HCT116 (cell line): ENCODE measurements around the gene SH3YL1. TPM values are rescaled to one million over a fixed set of nuclear protein-coding genes. Genes with fewer than 3 reads are reported as not detected.

ENCODE experiments used
- ATAC-seq: fragments of 200-7000 bp; cut with Tn5 transposase; 2 replicates; pipeline ENCODE4 v1.9.1; 2020; ENCODE audit warnings: mild to moderate bottlenecking, moderate library complexity
- BruUV-seq: library from RNA; stranded (reverse); fragments of 400-500 nt; replicated peaks from 2 replicates; lab custom pipeline; 2021; lab: Mats Ljungman, UMichigan
- CTCF ChIA-PET: fragments of 300-600 bp; sonication (Branson Sonifier 250); formaldehyde crosslinking; loops from one replicate; lab custom pipeline; 2021; ENCODE audit warnings: antibody characterized with exemption; lab: Charles Lee
- POLR2A ChIA-PET: fragments of 300-600, 350-600 bp; sonication (Branson Sonifier 250); formaldehyde crosslinking; loops from one replicate; lab custom pipeline; 2021; ENCODE audit warnings: antibody characterized with exemption; lab: Charles Lee
- RAD21 ChIA-PET, 2 experiments: fragments of 300-600 bp; sonication (Branson Sonifier 250); formaldehyde crosslinking; loops; one replicate each; lab custom pipeline; 2023; ENCODE audit warnings: low total read pairs in 2 of 2; ENCODE audit not compliant: uncharacterized antibody in 2 of 2, unreplicated experiment in 2 of 2, low non-redundant PET in 1 of 2; lab: Charles Lee
- DNase-seq: peaks from one replicate; pipeline ENCODE4 v3.0.0-alpha.2; 2010; ENCODE audit warnings: low read depth, low spot score
- H2AFZ ChIP-seq: fragments of 200-600 bp; shearing (Covaris generic), sonication (generic); 2 replicates; pipeline ENCODE4 v1.6.1; 2017; ENCODE audit warnings: low read depth, mixed run types, mixed read lengths, antibody characterized with exemption, low read length; ENCODE audit not compliant: poor library complexity, severe bottlenecking
- H3K27ac ChIP-seq: 2 replicates; pipeline ENCODE4 v1.5.1; 2012; ENCODE audit warnings: low read depth, low read length
- H3K27me3 ChIP-seq: fragments of 200-600 bp; sonication (generic); 2 replicates; pipeline ENCODE4 v1.6.1; 2016; ENCODE audit warnings: mixed run types, low read length, mixed read lengths; ENCODE audit not compliant: insufficient read depth
- H3K36me3 ChIP-seq, 2 experiments: fragments of 200-500 bp in 1 of 2; fragments of 200-600 bp in 1 of 2; sonication (Bioruptor generic) in 1 of 2; sonication (generic) in 1 of 2; 2 replicates each; pipeline versions ENCODE4 v1.5.1 to v1.6.1; 2014 to 2016; ENCODE audit warnings: low read length in 2 of 2, inconsistent platforms in 1 of 2, mixed read lengths in 1 of 2, mixed run types in 1 of 2; ENCODE audit not compliant: insufficient read depth in 2 of 2, control insufficient read depth in 1 of 2
- H3K4me1 ChIP-seq, 2 experiments: fragments of 200-600 bp in 1 of 2; sonication (generic) in 1 of 2; 2 replicates each; pipeline versions ENCODE4 v1.5.1 to v1.6.1; 2012 to 2017; ENCODE audit warnings: low read length in 2 of 2, inconsistent platforms in 1 of 2, mild to moderate bottlenecking in 1 of 2, mixed read lengths in 1 of 2, mixed run types in 1 of 2, moderate library complexity in 1 of 2; ENCODE audit not compliant: insufficient read depth in 2 of 2, control insufficient read depth in 1 of 2
- H3K4me2 ChIP-seq: fragments of 200-600 bp; sonication (generic); 2 replicates; pipeline ENCODE4 v1.6.1; 2017; ENCODE audit warnings: mixed run types, low read length, mixed read lengths
- H3K4me3 ChIP-seq, 2 experiments: fragments of 200-600 bp in 1 of 2; sonication (generic) in 1 of 2; replicated peaks in 1 of 2; 2 replicates each; pipeline ENCODE4 v1.5.1; 2011 to 2016; ENCODE audit warnings: low read length in 2 of 2, control low read depth in 1 of 2, low read depth in 1 of 2, mild to moderate bottlenecking in 1 of 2, mixed read lengths in 1 of 2, mixed run types in 1 of 2
- H3K79me2 ChIP-seq: fragments of 200-600 bp; sonication (generic); 2 replicates; pipeline ENCODE4 v1.6.1; 2017; ENCODE audit warnings: mild to moderate bottlenecking, mixed run types, low read length, moderate library complexity, mixed read lengths; ENCODE audit not compliant: insufficient read depth
- H3K9ac ChIP-seq: fragments of 200-600 bp; sonication (generic); 2 replicates; pipeline ENCODE4 v1.6.1; 2016; ENCODE audit warnings: low read length, mixed read lengths
- H3K9me2 ChIP-seq: fragments of 200-600 bp; sonication (generic), shearing (Covaris generic); 2 replicates; pipeline ENCODE4 v1.6.1; 2017; ENCODE audit warnings: mixed run types, mild to moderate bottlenecking, moderate library complexity; ENCODE audit not compliant: insufficient read depth
- H3K9me3 ChIP-seq, 2 experiments: fragments of 200-500 bp in 1 of 2; fragments of 200-600 bp in 1 of 2; sonication (Bioruptor generic) in 1 of 2; sonication (generic) in 1 of 2; 2 replicates each; pipeline ENCODE4 v1.6.1; 2014 to 2017; ENCODE audit warnings: low read length in 2 of 2, mixed read lengths in 2 of 2, inconsistent platforms in 1 of 2, low read depth in 1 of 2, mild to moderate bottlenecking in 1 of 2, mixed run types in 1 of 2, moderate library complexity in 1 of 2; ENCODE audit not compliant: control insufficient read depth in 1 of 2, insufficient read depth in 1 of 2
- H4K20me1 ChIP-seq: fragments of 200-600 bp; sonication (generic), shearing (Covaris generic); 2 replicates; pipeline ENCODE4 v1.6.1; 2017; ENCODE audit warnings: mixed run types, mild to moderate bottlenecking, moderate library complexity; ENCODE audit not compliant: insufficient read depth
- CBX3 ChIP-seq: IDR thresholded peaks from 2 replicates; pipeline ENCODE4 v1.6.1; 2012; ENCODE audit warnings: low read depth
- CEBPB ChIP-seq: IDR thresholded peaks from 2 replicates; pipeline ENCODE4 v1.6.1; 2012; ENCODE audit warnings: low read depth
- CTCF ChIP-seq, 3 experiments: fragments of 200-600 bp in 1 of 3; sonication (generic) in 1 of 3; IDR thresholded peaks in 2 of 3; conservative IDR thresholded peaks in 1 of 3; 2 replicates each; pipeline ENCODE4 v1.5.1; 2012 to 2017; ENCODE audit warnings: low read depth in 2 of 3, low read length in 2 of 3, antibody characterized with exemption in 1 of 3, borderline replicate concordance in 1 of 3, control low read depth in 1 of 3, mild to moderate bottlenecking in 1 of 3, mixed read lengths in 1 of 3, mixed run types in 1 of 3, moderate library complexity in 1 of 3; ENCODE audit not compliant: insufficient read depth in 1 of 3
- EGR1 ChIP-seq: IDR thresholded peaks from 2 replicates; pipeline ENCODE4 v1.6.1; 2012; ENCODE audit warnings: low read depth
- ELF1 ChIP-seq: IDR thresholded peaks from 2 replicates; pipeline ENCODE4 v1.6.1; 2012; ENCODE audit warnings: low read depth, borderline replicate concordance
- FOSL1 ChIP-seq: IDR thresholded peaks from 2 replicates; pipeline ENCODE4 v1.6.1; 2012; ENCODE audit warnings: low read depth
- JUND ChIP-seq: IDR thresholded peaks from 2 replicates; pipeline ENCODE4 v1.6.1; 2012
- MAX ChIP-seq: IDR thresholded peaks from 2 replicates; pipeline ENCODE4 v1.6.1; 2012
- POLR2A ChIP-seq: IDR thresholded peaks from 2 replicates; pipeline ENCODE4 v1.7.0; 2011; ENCODE audit warnings: borderline replicate concordance; ENCODE audit not compliant: insufficient read depth, insufficient read length; ENCODE audit errors: extremely low read depth
- POLR2AphosphoS5 ChIP-seq: IDR thresholded peaks from 2 replicates; pipeline ENCODE4 v1.6.1; 2011; ENCODE audit warnings: mild to moderate bottlenecking, low read depth, low read length, moderate library complexity
- RAD21 ChIP-seq: IDR thresholded peaks from 2 replicates; pipeline ENCODE4 v1.6.1; 2012; ENCODE audit warnings: low read depth, mild to moderate bottlenecking
- SIN3A ChIP-seq: IDR thresholded peaks from 2 replicates; pipeline ENCODE4 v1.6.1; 2012; ENCODE audit warnings: low read depth
- SP1 ChIP-seq: IDR thresholded peaks from 2 replicates; pipeline ENCODE4 v1.6.1; 2012; ENCODE audit warnings: low read depth
- SRF ChIP-seq: IDR thresholded peaks from 2 replicates; pipeline ENCODE4 v1.6.1; 2012; ENCODE audit warnings: low read depth
- YY1 ChIP-seq: IDR thresholded peaks from 2 replicates; pipeline ENCODE4 v1.6.1; 2011; ENCODE audit warnings: low read length, low read depth, moderate library complexity, mild to moderate bottlenecking; ENCODE audit not compliant: insufficient replicate concordance; ENCODE audit errors: extremely low read depth
- ZFX ChIP-seq: fragments of 450-650 bp; IDR thresholded peaks from 2 replicates; pipeline ENCODE4 v1.6.1; 2017
- ZNF274 ChIP-seq: fragments of 200-500 bp; sonication (Bioruptor generic); IDR thresholded peaks from 2 replicates; pipeline ENCODE4 v1.6.1; 2014; ENCODE audit warnings: mild to moderate bottlenecking, low read depth, low read length, inconsistent platforms
- intact Hi-C: fragments of 100-400 bp; cut with micrococcal nuclease; formaldehyde crosslinking; loops from 2 replicates; pipeline ENCODE4 v1.10.0; 2022
- total RNA-seq: library from RNA; stranded (reverse); gene quantifications from one replicate; pipeline ENCODE4 v1.2.1, GENCODE V29; 2021; ENCODE audit not compliant: unreplicated experiment

SH3YL1 gene
- total RNA-seq, 1 experiment from 2014 or later = 32.8 TPM

- Histone ChIP-seq H3K4me1 (no peaks in the 10 kb centered on the region), H3K9me2 (no peaks in the 10 kb centered on the region), H3K4me3 (no peak overlapping the region), H3K36me3 (no peaks in the 10 kb centered on the region), H3K4me2 (no peak overlapping the region), H2AFZ (no peak overlapping the region), H3K79me2 (no peaks in the 10 kb centered on the region), H3K9me3 (no peaks in the 10 kb centered on the region), H3K9ac (no peak overlapping the region), H3K27me3 (no peaks in the 10 kb centered on the region), H4K20me1 (no peaks in the 10 kb centered on the region), H3K27ac (no peak overlapping the region)
- ChIA-PET RAD21 (no interaction called here), POLR2A (no interaction called here), CTCF (no interaction called here)
- ATAC-seq (no peak), DNase-seq (no peak)
- intact Hi-C loops = no loop called here
- BruUV-seq = no TSS peak
- no peak for TF ChIP-seq CBX3
- TF ChIP-seq CEBPB = no peak
- TF ChIP-seq ZNF274 = no peak
- no peak for TF ChIP-seq POLR2A
- no peak for TF ChIP-seq SP1
- no peak for TF ChIP-seq FOSL1
- TF ChIP-seq SIN3A = no peak
- no peak for TF ChIP-seq RAD21
Observed at GRCh38 chr2:196406-196805, 67.4 kb downstream of the SH3YL1 start.

- Histone ChIP-seq H3K27ac (no peak overlapping the region), H3K36me3 (no peaks in the 10 kb centered on the region), H3K9ac (no peak overlapping the region), H3K79me2 (no peaks in the 10 kb centered on the region), H4K20me1 (no peaks in the 10 kb centered on the region), H3K4me3 (no peak overlapping the region), H3K27me3 (no peaks in the 10 kb centered on the region), H3K9me2 (no peaks in the 10 kb centered on the region), H2AFZ (no peak overlapping the region), H3K4me2 (no peak overlapping the region), H3K4me1 (no peaks in the 10 kb centered on the region), H3K9me3 (no peaks in the 10 kb centered on the region)
- BruUV-seq = no TSS peak
- no peak for ATAC-seq
- intact Hi-C loops = no loop called here
- TF ChIP-seq JUND (no peak), RAD21 (no peak), POLR2AphosphoS5 (no peak), CBX3 (no peak), MAX (no peak), CTCF (IDR thresholded peaks at IDR 0.05 in 2 of 3, conservative IDR thresholded peaks at IDR 0.05 in 1 of 3; ENCODE audit: borderline replicate concordance in 1 of 3, insufficient read depth in 1 of 3, low read depth in 2 of 3, low read length in 2 of 3) (no peak), YY1 (no peak), ELF1 (no peak), ZFX (no peak), EGR1 (no peak), SRF (no peak), POLR2A (no peak)
- DNase-seq = no peak
- ChIA-PET RAD21 (no interaction called here), POLR2A (no interaction called here), CTCF (no interaction called here)
Observed at GRCh38 chr2:195932-196331, 67.9 kb downstream of the SH3YL1 start.
